ENCODE data around the gene SURF2.

- TF ChIP-seq CTCF (IDR thresholded peaks at IDR 0.05) (no peak), POLR2A (IDR thresholded peaks at IDR 0.05) (no peak)
Measured at GRCh38 chr9:133369422-133369821, 13.1 kb downstream of the SURF2 start.

All from upper lobe of left lung (tissue), 4 donors.